Fibroblast of skin of left quadriceps (primary cell): ENCODE data around the gene OR2A14.
"Not testable (repeated sequence)": the region's sequence is repeated elsewhere in the genome, so short reads cannot be mapped to it uniquely, and the experiment has no call there.

Experiments
- DNase-seq, 2 experiments: peaks; one replicate each; pipeline ENCODE4 v3.0.0-alpha.2; 2013; ENCODE audit warnings: low read depth in 2 of 2

OR2A14 gene

GRCh38 chr7:144122876-144123275, at the start of gene OR2A14:
OR2A14 (plus strand) TSS chr7:144123176; CDS start chr7:144129113, 5,937 bp downstream.
- no peak for DNase-seq

GRCh38 chr7:144074374-144074773, 48.6 kb upstream of the OR2A14 start:
- DNase-seq: no peak

- DNase-seq: no peak
Measured at GRCh38 chr7:144085978-144086377, 37.0 kb upstream of the OR2A14 start, which contains the start of gene OR2A12. OR2A12 (plus strand) TSS chr7:144086278; CDS start chr7:144095108, 8,830 bp downstream.

DNA sequence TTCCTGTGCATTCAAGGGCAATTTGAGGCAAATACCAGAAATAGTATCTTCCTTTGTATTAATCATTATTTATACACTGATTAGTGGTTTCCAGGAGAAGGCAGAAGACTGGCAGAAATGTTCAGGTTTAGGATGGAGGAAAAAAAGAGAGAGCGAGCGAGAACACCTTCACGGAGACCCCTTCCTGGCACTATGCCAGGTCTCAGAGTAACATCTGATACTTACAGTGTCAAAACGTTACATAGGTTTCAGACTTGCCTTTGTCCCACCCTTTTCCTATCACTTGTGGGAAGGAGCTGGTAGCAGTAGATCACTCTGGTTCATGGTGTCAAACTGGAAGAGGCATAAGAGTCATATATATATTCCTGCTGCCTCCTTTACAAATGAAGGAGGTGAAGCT, 36.2 kb upstream of the OR2A14 start:
- no peak for DNase-seq

GRCh38 chr7:144087230-144087629, 35.7 kb upstream of the OR2A14 start:
- DNase-seq: no peak

- no peak for DNase-seq
Measured at GRCh38 chr7:144090667-144091066, 32.3 kb upstream of the OR2A14 start.

DNA sequence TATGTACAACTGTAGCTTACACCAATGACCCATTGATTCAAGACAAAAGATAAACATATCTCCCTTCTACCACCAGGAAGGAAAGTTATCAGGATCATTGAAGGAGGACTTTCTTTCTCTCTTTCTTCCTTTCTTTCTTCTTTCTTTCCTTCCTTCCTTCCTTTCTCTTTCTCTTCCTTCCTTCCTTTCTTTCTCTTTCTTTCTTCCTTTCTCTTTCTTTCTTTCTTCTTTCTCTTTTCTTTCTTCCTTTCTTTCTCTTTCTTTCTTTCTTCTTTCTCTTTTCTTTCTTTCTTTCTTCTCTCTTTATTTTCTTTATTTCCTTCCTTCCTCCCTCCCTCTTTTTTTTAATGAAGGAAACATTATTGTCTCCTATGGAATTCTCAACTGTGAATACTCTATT, 24.2 kb upstream of the OR2A14 start:
- no peak for DNase-seq

DNA sequence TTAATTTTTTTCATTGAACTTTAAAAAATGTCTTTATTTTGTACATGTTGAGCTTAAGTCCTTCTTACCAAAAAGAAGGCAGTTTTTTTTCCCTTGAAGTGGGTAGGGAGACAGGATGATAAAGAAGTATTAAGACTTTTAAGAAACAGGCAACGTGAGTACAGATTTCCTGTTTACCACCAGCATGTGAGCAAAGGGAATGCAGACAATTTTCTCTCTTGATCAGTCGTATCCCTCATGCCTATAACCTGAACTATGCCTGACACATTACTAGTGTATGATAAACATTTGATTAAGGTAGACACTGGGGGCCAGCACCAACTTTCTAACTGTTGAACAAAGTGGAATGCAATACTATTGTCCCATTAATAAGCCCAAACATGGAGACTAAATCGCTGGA, 22.4 kb upstream of the OR2A14 start:
- DNase-seq: no peak

DNA sequence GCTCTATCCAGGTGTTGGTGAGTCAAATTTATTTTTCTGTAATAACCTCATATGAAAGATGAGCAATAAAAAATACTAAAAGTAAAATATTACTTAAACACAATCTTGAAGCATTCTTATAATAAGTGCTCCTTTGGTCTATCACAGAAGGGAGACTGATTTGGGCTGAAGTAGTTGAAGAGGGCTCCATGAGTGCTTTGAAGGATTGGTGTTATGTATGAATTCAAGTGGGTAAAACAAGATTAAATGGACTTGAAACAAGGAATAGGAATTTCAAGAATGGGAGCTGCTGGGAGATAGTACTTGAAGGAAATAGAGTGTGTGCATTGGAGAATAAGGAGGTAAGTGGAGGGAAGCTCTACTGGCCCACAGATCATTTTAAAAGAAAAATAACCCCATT, 20.9 kb upstream of the OR2A14 start:
- no peak for DNase-seq

GRCh38 chr7:144105211-144105610, 17.8 kb upstream of the OR2A14 start:
- no peak for DNase-seq

DNA sequence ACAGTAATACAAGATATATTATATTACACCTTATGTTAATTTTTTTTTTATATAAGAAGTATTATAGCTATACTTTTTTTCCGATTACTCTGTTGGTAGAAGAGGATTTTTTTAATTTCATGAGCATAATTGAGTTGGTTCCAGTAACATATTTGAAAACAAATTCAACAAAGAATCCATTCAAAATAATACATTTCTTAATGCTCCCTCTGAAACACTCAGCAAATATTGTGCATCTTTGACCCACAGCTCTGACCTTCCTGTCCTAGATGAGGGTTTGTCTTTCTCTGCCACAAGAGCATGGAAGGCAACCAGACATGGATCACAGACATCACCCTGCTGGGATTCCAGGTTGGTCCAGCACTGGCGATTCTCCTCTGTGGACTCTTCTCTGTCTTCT, 13.7 kb upstream of the OR2A14 start, which contains the start of gene OR2A2:
OR2A2 (plus strand) TSS at position 301 of the 400 bp plus-strand sequence; CDS start at position 301, 0 bp downstream.
- DNase-seq: no peak

- DNase-seq: no peak
Measured at GRCh38 chr7:144110272-144110671, 12.7 kb upstream of the OR2A14 start.

DNA sequence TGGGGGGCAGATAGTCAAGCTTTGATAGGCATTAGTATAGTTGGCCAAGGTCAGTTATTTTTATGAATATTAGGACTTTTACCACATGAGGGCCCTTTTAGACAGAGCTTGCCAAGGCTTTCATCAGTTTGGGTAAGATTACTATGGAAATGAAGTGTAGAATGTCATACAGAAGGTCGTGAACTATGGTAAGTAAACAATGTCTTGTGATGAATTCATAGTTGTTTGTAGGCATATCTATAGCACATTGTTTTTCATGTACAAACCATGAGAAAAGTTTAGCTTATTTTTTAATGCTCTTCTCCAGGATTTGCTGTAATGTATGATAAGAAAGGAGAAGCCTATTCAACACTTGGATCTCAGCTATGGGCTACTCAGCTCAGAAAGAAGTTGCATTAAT, 9.3 kb upstream of the OR2A14 start:
- no peak for DNase-seq

DNA sequence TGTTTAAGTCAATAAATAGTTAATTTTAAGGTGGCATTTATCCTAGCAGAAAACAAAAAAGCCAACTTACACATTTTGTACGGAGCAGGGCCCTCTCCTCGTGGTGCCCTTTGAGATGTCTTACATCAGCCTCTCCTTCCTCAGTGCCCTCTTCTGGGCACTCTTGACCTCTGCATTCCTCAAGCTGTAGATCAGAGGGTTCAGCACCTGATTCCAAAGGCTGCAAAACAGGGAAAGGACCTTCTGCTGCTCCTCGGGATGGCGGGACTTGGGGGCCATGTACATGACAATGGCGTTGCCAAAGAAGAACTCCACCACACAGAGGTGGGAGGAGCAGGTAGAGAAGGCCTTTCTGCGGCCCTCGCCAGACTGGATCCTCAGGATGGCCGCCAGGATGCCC, 4.6 kb upstream of the OR2A14 start:
- no peak for DNase-seq

DNA sequence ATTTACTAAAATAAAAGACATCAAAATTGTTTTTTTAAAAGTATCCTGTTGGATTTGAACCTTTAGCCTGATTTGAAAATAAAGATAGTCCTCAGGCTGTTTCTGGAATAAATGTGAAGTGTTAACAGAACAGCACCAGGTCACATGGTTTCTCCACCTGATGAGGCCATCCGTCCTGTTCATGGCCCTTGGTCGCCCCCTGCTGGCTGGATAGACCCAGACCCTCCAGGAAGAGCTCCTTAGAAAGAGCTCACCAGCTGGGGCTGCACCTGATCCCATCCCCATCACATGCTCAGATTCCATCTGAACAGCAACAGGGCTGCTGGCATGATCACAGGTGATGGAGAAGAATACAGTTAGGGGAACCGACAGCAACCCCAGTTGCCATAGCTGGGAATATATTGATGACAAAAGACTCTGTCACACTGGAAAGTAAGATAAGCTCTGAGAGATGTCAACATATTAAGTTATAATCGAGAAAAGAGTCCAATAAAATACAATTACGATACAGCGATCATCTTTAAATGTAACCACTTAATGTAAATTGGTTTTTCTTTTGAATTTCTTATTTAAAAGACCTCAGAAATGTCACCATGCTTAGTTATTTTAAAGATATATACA, 4.8 kb downstream of the OR2A14 start:
- peak; percentile 25 to 27 for DNase-seq

DNA sequence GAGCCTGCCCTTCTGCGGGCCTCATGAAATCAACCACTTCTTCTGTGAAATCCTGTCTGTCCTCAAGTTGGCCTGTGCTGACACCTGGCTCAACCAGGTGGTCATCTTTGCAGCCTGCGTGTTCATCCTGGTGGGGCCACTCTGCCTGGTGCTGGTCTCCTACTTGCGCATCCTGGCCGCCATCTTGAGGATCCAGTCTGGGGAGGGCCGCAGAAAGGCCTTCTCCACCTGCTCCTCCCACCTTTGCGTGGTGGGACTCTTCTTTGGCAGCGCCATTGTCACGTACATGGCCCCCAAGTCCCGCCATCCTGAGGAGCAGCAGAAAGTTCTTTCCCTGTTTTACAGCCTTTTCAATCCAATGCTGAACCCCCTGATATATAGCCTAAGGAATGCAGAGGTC, 6.6 kb downstream of the OR2A14 start:
- not testable (repeated sequence) for DNase-seq

- DNase-seq: no peak
Measured at GRCh38 chr7:144130730-144131129, 7.8 kb downstream of the OR2A14 start.

- DNase-seq: no peak
Measured at GRCh38 chr7:144132262-144132661, 9.3 kb downstream of the OR2A14 start.

- no peak for DNase-seq
Measured at GRCh38 chr7:144133307-144133706, 10.3 kb downstream of the OR2A14 start.

DNA sequence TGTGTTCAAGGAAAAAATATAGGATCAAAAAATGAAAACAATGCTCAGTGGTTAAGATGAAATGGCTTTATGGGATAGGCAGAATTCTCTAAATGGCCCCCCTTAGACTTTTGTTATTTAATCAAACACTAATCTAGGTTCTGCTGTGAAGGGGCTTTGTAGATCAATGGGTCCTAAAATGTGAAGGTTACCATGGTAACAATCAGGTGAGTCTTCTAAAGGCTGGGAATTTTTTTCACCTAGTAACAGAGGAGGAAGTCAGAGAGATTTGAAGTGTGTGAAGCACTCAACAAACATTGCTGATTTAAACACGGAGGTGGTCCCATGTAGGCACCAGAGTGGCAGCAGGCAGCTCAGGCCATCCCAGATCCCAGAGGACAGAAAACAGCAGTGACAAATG, 11.1 kb downstream of the OR2A14 start:
- no peak for DNase-seq

GRCh38 chr7:144137501-144137900, 14.5 kb downstream of the OR2A14 start:
- DNase-seq: no peak

DNA sequence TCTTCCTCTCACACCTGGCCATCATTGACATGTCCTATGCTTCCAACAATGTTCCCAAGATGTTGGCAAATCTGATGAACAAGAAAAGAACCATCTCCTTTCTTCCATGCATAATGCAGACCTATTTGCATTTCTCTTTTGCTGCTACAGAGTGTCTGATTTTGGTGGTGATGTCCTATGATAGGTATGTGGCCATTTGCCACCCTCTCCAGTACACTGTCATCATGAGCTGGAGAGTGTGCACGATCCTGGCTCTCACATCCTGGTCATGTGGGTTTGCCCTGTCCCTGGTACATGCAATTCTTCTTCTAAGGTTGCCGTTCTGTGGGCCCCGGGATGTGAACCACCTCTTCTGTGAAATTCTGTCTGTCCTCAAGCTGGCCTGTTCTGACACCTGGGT, 19.2 kb downstream of the OR2A14 start:
- no peak for DNase-seq

DNA sequence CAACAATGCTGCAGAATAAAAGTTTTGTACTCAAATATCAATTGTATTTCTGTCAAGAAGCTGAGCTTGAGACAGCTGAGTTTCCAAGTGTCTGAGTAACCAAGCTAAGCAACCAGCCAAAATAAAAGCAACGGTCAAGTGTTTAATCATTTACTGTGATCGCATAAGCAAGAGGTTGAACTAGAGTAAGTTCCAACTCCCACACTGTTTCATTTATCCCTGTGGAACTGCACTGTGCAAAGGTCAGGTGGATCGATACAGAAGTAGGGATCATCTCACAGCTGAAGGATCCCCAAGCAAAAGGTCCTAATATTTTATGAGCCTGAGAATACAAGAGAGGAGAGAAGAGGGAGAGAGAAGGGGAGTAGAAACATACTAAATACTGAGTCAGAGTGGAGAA, 21.4 kb downstream of the OR2A14 start:
- DNase-seq: no peak

GRCh38 chr7:144148224-144148827, 25.4 kb downstream of the OR2A14 start:
- no peak for DNase-seq
